IMR-90 (cell line): Measurements from ENCODE around the gene COL13A1. TPM values are rescaled to one million over a fixed set of nuclear protein-coding genes. Genes with fewer than 3 reads are reported as not detected.

Experiments used
- ATAC-seq: fragments of 200-7000 bp; cut with Tn5 transposase; 2 replicates; pipeline ENCODE4 v1.9.1; 2020; ENCODE audit warnings: low read depth, mild to moderate bottlenecking, moderate library complexity
- BruUV-seq: library from RNA; stranded (reverse); fragments of 400-500 nt; replicated peaks from 2 replicates; lab custom pipeline; 2021; lab: Mats Ljungman, UMichigan
- CTCF ChIA-PET: fragments of 300-600 bp; formaldehyde crosslinking; extraction: SDS; loops from one replicate; lab custom pipeline; 2021; ENCODE audit warnings: antibody characterized with exemption; lab: Yijun Ruan, JAX
- POLR2A ChIA-PET: fragments of 300-600 bp; sonication (Branson Sonifier 250); formaldehyde crosslinking; loops from one replicate; lab custom pipeline; 2022; ENCODE audit warnings: antibody characterized with exemption; ENCODE audit not compliant: unreplicated experiment; lab: Charles Lee
- DNase-seq: peaks from one replicate; pipeline ENCODE4 v3.0.0; 2013
- H2AFZ ChIP-seq: replicated peaks from 2 replicates; pipeline ENCODE3; 2013; ENCODE audit warnings: low read length, mild to moderate bottlenecking; ENCODE audit not compliant: poor library complexity
- H2AK5ac ChIP-seq: 2 replicates; pipeline ENCODE4 v1.6.1; 2013; ENCODE audit warnings: low read depth, low read length, inconsistent platforms
- H2AK9ac ChIP-seq: replicated peaks from 2 replicates; pipeline ENCODE3; 2013; ENCODE audit warnings: mild to moderate bottlenecking, low read depth, low read length, moderate library complexity; ENCODE audit not compliant: poor library complexity
- H2BK120ac ChIP-seq: 2 replicates; pipeline ENCODE4 v1.6.1; 2013; ENCODE audit warnings: low read depth, low read length, inconsistent platforms
- H2BK15ac ChIP-seq: 3 replicates; pipeline ENCODE4 v1.6.1; 2013; ENCODE audit warnings: low read depth, low read length, inconsistent platforms
- H2BK20ac ChIP-seq: 2 replicates; pipeline ENCODE4 v1.6.1; 2013; ENCODE audit warnings: low read depth, mild to moderate bottlenecking, inconsistent platforms, low read length, moderate library complexity
- H2BK5ac ChIP-seq: 2 replicates; pipeline ENCODE4 v1.6.1; 2013; ENCODE audit warnings: mild to moderate bottlenecking, low read depth, low read length, inconsistent platforms; ENCODE audit not compliant: poor library complexity, severe bottlenecking
- H3K14ac ChIP-seq: replicated peaks from 2 replicates; pipeline ENCODE4 v1.6.1; 2013; ENCODE audit warnings: low read depth, low read length, inconsistent platforms
- H3K18ac ChIP-seq: 2 replicates; pipeline ENCODE4 v1.6.1; 2013; ENCODE audit warnings: low read depth, low read length, control low read depth
- H3K23ac ChIP-seq: 2 replicates; pipeline ENCODE4 v1.6.1; 2013; ENCODE audit warnings: low read depth, low read length, inconsistent platforms
- H3K27ac ChIP-seq: 2 replicates; pipeline ENCODE4 v1.5.1; 2013; ENCODE audit warnings: mild to moderate bottlenecking, control low read depth, low read length; ENCODE audit not compliant: insufficient read depth
- H3K27me3 ChIP-seq: 2 replicates; pipeline ENCODE4 v1.6.1; 2013; ENCODE audit warnings: low read length; ENCODE audit not compliant: control insufficient read depth, insufficient read depth
- H3K36me3 ChIP-seq: 2 replicates; pipeline ENCODE4 v1.6.1; 2013; ENCODE audit warnings: low read length, mixed read lengths; ENCODE audit not compliant: control insufficient read depth, insufficient read depth
- H3K4ac ChIP-seq: 2 replicates; pipeline ENCODE4 v1.6.1; 2013; ENCODE audit warnings: low read depth, low read length, inconsistent platforms
- H3K4me1 ChIP-seq: 2 replicates; pipeline ENCODE4 v1.6.1; 2013; ENCODE audit warnings: low read length, mixed read lengths; ENCODE audit not compliant: control insufficient read depth, insufficient read depth
- H3K4me2 ChIP-seq: 2 replicates; pipeline ENCODE4 v1.6.1; 2013; ENCODE audit warnings: low read depth, mild to moderate bottlenecking, control low read depth, low read length, moderate library complexity
- H3K4me3 ChIP-seq: 2 replicates; pipeline ENCODE4 v1.5.1; 2013; ENCODE audit warnings: low read depth, mild to moderate bottlenecking, control low read depth, low read length, moderate library complexity; ENCODE audit not compliant: insufficient read depth
- H3K56ac ChIP-seq: 2 replicates; pipeline ENCODE4 v1.6.1; 2013; ENCODE audit warnings: low read length, inconsistent platforms; ENCODE audit not compliant: insufficient read depth; ENCODE audit errors: extremely low read depth
- H3K79me1 ChIP-seq, 2 experiments: 2 replicates each; pipeline ENCODE4 v1.6.1; 2013; ENCODE audit warnings: low read length in 2 of 2, inconsistent platforms in 1 of 2, low read depth in 1 of 2
- H3K9ac ChIP-seq: 2 replicates; pipeline ENCODE4 v1.6.1; 2013; ENCODE audit warnings: low read depth, low read length, control low read depth
- H3K9me1 ChIP-seq: 2 replicates; pipeline ENCODE4 v1.6.1; 2013; ENCODE audit warnings: low read length, inconsistent platforms; ENCODE audit not compliant: insufficient read depth
- H3K9me3 ChIP-seq: 2 replicates; pipeline ENCODE4 v1.6.1; 2013; ENCODE audit warnings: low read length; ENCODE audit not compliant: control insufficient read depth, insufficient read depth
- H4K20me1 ChIP-seq: 2 replicates; pipeline ENCODE4 v1.6.1; 2013; ENCODE audit warnings: low read length, inconsistent platforms; ENCODE audit not compliant: insufficient read depth
- H4K5ac ChIP-seq: 2 replicates; pipeline ENCODE4 v1.6.1; 2013; ENCODE audit warnings: mild to moderate bottlenecking, low read depth, low read length, control low read depth
- H4K8ac ChIP-seq, 2 experiments: 2 replicates each; pipeline ENCODE4 v1.6.1; 2013; ENCODE audit warnings: low read depth in 2 of 2, low read length in 2 of 2, control low read depth in 1 of 2, inconsistent platforms in 1 of 2
- H4K91ac ChIP-seq: 2 replicates; pipeline ENCODE4 v1.6.1; 2013; ENCODE audit warnings: low read depth, low read length, inconsistent platforms; ENCODE audit not compliant: insufficient read depth
- CHD1 ChIP-seq: IDR thresholded peaks from 2 replicates; pipeline ENCODE4 v1.6.1; 2012; ENCODE audit warnings: low read depth, low read length, improper control_type of control experiment
- RAD21 ChIP-seq: IDR thresholded peaks from 2 replicates; pipeline ENCODE4 v1.6.1; 2012; ENCODE audit warnings: low read length, improper control_type of control experiment
- SMC3 ChIP-seq: fragments of 150-350 bp; IDR thresholded peaks from 2 replicates; pipeline ENCODE4 v1.6.1; 2016; ENCODE audit warnings: low read depth, mild to moderate bottlenecking, antibody characterized with exemption, low read length, moderate library complexity
- WGBS, 2 experiments: methylation state at CpG; one replicate each; pipeline versions ENCODE4 v1.1.5 to v1.1.7; 2013; ENCODE audit warnings: missing lambda C conversion rate in 2 of 2; ENCODE audit not compliant: insufficient read length in 1 of 2; ENCODE audit errors: extremely low coverage in 2 of 2; 5-methylcytosine and 5-hydroxymethylcytosine counted together
- dilution Hi-C: fragments of 300-500 bp; cut with HindIII; formaldehyde crosslinking; loops from one replicate; pipeline ENCODE4 v1.14.3; 2018; ENCODE audit warnings: low sequenced_read_pairs; ENCODE audit not compliant: unreplicated experiment
- in situ Hi-C: fragments of 300-500 bp; cut with MboI; formaldehyde crosslinking; loops from 3 replicates; pipeline ENCODE4 v1.14.3; 2019; ENCODE audit warnings: low sequenced_read_pairs, inconsistent platforms, mixed read lengths
- intact Hi-C: fragments of 100-400 bp; cut with micrococcal nuclease; formaldehyde crosslinking; loops from 2 replicates; pipeline ENCODE4 v1.10.0; 2022
- polyA plus RNA-seq, 3 experiments: library from polyadenylated mRNA; depleted of rRNA; stranded (reverse); fragments of >200 nt; gene quantifications; 2 replicates each; pipeline ENCODE4 v1.2.3, GENCODE V29; 2012; ENCODE audit warnings: low replicate concordance in 1 of 3
- total RNA-seq: library from RNA; depleted of rRNA; stranded (reverse); fragments of >200 nt; gene quantifications from 2 replicates; pipeline ENCODE4 v1.2.3, GENCODE V29; 2012
- TF ChIP-seq, protein P1 (sequence below): conservative IDR thresholded peaks from 2 replicates; pipeline ENCODE4 v1.5.1; 2012; ENCODE audit warnings: mild to moderate bottlenecking, low read depth, low read length, improper control_type of control experiment

Gene COL13A1
- total and polyA plus RNA-seq, 2 of the 4 experiments (the other 2 are of a cell fraction): 12.2 to 31.3 TPM

GRCh38 chr10:69786791-69787190 lies 14.9 kb upstream of the COL13A1 start:
- Histone ChIP-seq H4K5ac (no peak overlapping the region), H3K23ac (no peak overlapping the region), H2BK15ac (no peak overlapping the region; the same call in 2 of the 3 replicates), H3K4ac (no peak overlapping the region), H2BK5ac (no peak overlapping the region), H3K4me2 (no peak overlapping the region), H3K27ac (no peak overlapping the region), H3K4me3 (no peak overlapping the region), H3K9me3 (peaks cover 2% of the 10 kb centered on the region), H4K20me1 (no peaks in the 10 kb centered on the region), H4K91ac (no peak overlapping the region), H4K8ac (peak overlapping the region in 1 of 2 experiments; percentile 77; a peak in 1 of 4 replicates), H3K56ac (no peak overlapping the region), H2AK9ac (no peak overlapping the region), H3K79me1 (no peaks in the 10 kb centered on the region), H3K27me3 (peaks cover 32% of the 10 kb centered on the region), H3K4me1 (peaks cover 6% of the 10 kb centered on the region; the same call in 1 of the 2 replicates), H2AK5ac (no peak overlapping the region), H3K9me1 (no peaks in the 10 kb centered on the region; the same call in 1 of the 2 replicates), H3K9ac (no peak overlapping the region), H3K18ac (no peak overlapping the region), H2BK20ac (no peak overlapping the region), H3K14ac (no peak overlapping the region), H3K36me3 (no peaks in the 10 kb centered on the region), H2AFZ (no peak overlapping the region), H2BK120ac (no peak overlapping the region)
- no TSS peak for BruUV-seq
- no CpG with 5 or more reads among the region's 1 CpG for WGBS, 2 experiments
- dilution Hi-C loops (no loop called here), intact Hi-C loops (loop anchor here (1.0 kb wide), 1 partner anchor 128 kb away; no protein-coding TSS in a partner anchor), in situ Hi-C loops (no loop called here)
- DNase-seq: peak; percentile 56
- ATAC-seq: peak; percentile 75
- TF ChIP-seq, protein P1, sequence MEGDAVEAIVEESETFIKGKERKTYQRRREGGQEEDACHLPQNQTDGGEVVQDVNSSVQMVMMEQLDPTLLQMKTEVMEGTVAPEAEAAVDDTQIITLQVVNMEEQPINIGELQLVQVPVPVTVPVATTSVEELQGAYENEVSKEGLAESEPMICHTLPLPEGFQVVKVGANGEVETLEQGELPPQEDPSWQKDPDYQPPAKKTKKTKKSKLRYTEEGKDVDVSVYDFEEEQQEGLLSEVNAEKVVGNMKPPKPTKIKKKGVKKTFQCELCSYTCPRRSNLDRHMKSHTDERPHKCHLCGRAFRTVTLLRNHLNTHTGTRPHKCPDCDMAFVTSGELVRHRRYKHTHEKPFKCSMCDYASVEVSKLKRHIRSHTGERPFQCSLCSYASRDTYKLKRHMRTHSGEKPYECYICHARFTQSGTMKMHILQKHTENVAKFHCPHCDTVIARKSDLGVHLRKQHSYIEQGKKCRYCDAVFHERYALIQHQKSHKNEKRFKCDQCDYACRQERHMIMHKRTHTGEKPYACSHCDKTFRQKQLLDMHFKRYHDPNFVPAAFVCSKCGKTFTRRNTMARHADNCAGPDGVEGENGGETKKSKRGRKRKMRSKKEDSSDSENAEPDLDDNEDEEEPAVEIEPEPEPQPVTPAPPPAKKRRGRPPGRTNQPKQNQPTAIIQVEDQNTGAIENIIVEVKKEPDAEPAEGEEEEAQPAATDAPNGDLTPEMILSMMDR: peak; percentile 65
- TF ChIP-seq RAD21 (peak; percentile 79), CHD1 (no peak), SMC3 (peak; percentile 70)
- ChIA-PET CTCF (interaction anchor here (0.6 to 3.0 kb wide), 10 partner anchors 13 to 403 kb away, joined by 3 to 27 read pairs (median 4); no protein-coding TSS in a partner anchor), POLR2A (no interaction called here)
